Muscle layer of duodenum (tissue), 2 donors: ENCODE data around the gene KCNN3.
"Not testable (repeated sequence)": the region's sequence is repeated elsewhere in the genome, so short reads cannot be mapped to it uniquely, and the experiment has no call there.

Source experiments
- H3K27ac ChIP-seq: one replicate; pipeline ENCODE4 v1.7.0; 2013; ENCODE audit warnings: mild to moderate bottlenecking, low read length
- H3K27me3 ChIP-seq: one replicate; pipeline ENCODE4 v1.7.0; 2013; ENCODE audit warnings: low read depth, mild to moderate bottlenecking, control low read depth, low read length
- H3K36me3 ChIP-seq, 2 donors: one replicate each; pipeline ENCODE4 v1.7.0; 2013; ENCODE audit warnings: low read length in 2 of 2, control low read depth in 1 of 2, mild to moderate bottlenecking in 1 of 2; ENCODE audit not compliant: insufficient read depth in 2 of 2, control insufficient read depth in 1 of 2
- H3K4me1 ChIP-seq, 2 donors: one replicate each; pipeline ENCODE4 v1.7.0; 2013; ENCODE audit warnings: low read length in 2 of 2, mild to moderate bottlenecking in 2 of 2, control low read depth in 1 of 2, moderate library complexity in 1 of 2; ENCODE audit not compliant: insufficient read depth in 2 of 2, control insufficient read depth in 1 of 2
- H3K4me3 ChIP-seq, 2 donors: one replicate each; pipeline ENCODE4 v1.7.0; 2013; ENCODE audit warnings: low read length in 2 of 2, low read depth in 1 of 2, mild to moderate bottlenecking in 1 of 2
- H3K9me3 ChIP-seq, 2 donors: one replicate each; pipeline ENCODE4 v1.7.0; 2013; ENCODE audit warnings: low read length in 2 of 2, control low read depth in 1 of 2, mild to moderate bottlenecking in 1 of 2; ENCODE audit not compliant: control insufficient read depth in 1 of 2
- donor health status: healthy.

The KCNN3 gene

DNA sequence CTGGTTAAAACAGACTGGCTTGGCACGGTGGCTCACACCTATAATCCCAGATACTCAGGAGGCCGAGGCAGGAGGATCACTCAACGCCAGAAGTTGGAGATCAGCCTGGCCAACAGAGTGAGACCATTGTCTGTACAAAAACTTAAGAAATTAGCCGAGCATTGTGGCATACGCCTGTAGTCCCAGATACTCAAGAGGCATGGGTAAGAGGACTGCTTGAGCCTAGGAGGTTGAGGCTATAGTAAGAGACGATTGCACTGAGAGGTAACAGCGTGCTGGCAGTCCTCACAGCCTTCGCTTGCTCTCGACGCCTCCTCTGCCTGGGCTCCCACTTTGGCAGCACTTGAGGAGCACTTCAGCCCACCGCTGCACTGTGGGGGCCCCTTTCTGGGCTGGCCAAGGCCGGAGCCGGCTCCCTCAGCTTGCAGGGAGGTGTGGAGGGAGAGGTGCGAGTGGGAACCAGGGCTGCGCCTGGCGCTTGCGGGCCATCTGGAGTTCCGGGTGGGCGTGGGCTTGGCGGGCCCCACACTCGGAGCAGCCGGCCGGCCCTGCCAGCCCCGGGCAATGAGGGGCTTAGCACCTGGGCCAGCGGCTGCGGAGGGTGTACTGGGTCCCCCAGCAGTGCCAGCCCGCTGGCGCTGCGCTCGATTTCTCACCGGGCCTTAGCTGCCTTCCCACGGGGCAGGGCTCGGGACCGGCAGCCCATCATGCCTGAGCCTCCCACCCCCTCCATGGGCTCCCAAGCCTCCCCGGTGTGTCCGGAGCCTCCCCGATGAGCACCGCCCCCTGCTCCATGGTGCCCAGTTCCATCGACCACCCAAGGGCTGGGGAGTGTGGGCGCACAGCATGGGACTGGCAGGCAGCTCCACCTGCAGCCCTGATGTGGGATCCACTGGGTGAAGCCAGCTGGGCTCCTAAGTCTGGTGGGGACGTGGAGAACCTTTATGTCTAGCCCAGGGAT is 199.5 kb downstream of the KCNN3 start:
- H3K36me3 ChIP-seq, H3K4me3 ChIP-seq, H3K27me3 ChIP-seq, H3K4me1 ChIP-seq, H3K9me3 ChIP-seq, H3K27ac ChIP-seq: not testable (repeated sequence)

DNA sequence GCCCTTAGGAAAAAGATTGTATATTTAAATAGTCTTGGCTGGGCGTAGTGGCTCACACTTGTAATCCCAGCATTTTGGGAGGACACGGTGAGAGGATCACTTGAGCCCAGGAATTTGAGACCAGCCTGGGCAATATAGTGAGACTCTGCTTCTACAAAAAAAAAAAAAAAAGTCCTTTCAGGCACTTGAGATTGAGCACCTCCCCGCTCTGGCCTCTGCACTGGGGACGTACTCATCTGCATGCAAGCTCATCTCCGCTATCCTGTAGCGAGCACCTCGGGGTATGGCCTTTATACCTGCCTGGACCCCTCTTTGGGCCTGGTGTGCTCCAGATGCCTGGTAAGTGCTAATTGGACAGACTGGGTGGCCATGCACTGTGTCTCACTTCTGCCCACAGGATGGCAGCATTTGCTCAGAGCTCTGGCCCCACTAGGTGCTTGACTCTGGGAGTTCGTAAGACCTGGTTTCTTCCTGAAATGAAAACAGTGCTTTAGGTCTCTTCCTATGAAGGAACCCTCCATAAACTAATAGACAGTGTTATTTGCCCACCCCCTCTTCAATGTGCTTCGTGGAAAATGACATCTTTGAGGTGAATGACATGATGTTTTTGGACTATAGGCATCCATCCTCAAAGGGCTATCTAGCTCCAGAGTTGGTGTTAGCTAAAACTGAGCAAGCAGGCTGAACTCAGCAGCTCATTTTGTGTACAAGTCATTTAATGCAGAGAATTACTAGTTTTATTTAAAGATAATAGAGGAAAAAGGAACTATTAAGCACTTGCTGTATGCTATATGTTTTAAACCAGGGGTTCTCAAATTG is 200.4 kb downstream of the KCNN3 start:
- H3K9me3 ChIP-seq, result no peaks in the 10 kb centered on the region

DNA sequence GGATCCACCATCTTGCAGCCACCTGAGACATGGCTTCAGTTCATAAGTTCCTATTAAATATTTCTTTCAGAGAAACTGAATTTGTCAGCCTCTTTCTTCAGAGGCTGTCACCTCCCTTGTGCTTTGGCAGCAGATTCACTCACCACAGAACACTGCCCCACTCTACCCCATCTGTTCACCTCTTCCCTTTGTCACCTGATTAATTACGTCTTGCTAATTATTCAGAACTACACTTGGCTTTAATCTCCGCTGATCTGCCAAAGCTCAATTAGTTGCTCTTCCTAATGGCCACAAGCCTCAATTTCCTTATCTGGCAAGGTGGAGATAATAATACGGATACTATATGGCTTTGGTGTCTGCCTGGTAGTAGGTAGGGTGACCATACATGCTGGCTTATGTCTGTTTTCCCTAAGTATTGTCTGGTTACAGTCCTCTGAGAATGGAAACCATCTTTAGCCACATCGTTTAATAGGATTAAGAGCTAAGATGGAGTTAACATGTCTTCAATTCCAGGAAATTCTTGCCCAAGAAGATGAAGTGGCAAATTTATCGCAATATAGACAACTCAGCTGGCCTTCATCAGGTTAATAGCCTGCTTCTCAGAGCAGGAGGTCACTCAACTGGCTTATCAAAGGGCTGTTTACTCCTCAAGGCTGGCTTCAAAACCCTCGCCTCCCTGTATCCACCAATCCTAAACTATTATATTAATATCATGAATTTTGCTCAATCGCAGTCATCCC is 203.9 kb downstream of the KCNN3 start:
- Histone ChIP-seq H3K27ac (no peak overlapping the region), H3K27me3 (no peaks in the 10 kb centered on the region), H3K9me3 (no peaks in the 10 kb centered on the region), H3K4me3 (no peak overlapping the region), H3K4me1 (peaks cover 0 to 4% of the 10 kb centered on the region in 2 donors), H3K36me3 (no peaks in the 10 kb centered on the region)

More for the DNA sequence above, 200.4 kb downstream of the KCNN3 start:
- H3K27me3 ChIP-seq, result no peaks in the 10 kb centered on the region
- peaks cover 0 to 4% of the 10 kb centered on the region in 2 donors for H3K4me1 ChIP-seq
- no peak overlapping the region for H3K4me3 ChIP-seq
- no peaks in the 10 kb centered on the region for H3K36me3 ChIP-seq
- no peak overlapping the region for H3K27ac ChIP-seq

GRCh38 chr1:154664331-154665002 is 205.6 kb downstream of the KCNN3 start:
- H3K9me3 ChIP-seq, result no peaks in the 10 kb centered on the region
- no peak overlapping the region for H3K27ac ChIP-seq
- H3K36me3 ChIP-seq, result no peaks in the 10 kb centered on the region
- peaks cover 5% of the 10 kb centered on the region for H3K27me3 ChIP-seq
- H3K4me1 ChIP-seq, result no peaks in the 10 kb centered on the region
- no peak overlapping the region for H3K4me3 ChIP-seq

DNA sequence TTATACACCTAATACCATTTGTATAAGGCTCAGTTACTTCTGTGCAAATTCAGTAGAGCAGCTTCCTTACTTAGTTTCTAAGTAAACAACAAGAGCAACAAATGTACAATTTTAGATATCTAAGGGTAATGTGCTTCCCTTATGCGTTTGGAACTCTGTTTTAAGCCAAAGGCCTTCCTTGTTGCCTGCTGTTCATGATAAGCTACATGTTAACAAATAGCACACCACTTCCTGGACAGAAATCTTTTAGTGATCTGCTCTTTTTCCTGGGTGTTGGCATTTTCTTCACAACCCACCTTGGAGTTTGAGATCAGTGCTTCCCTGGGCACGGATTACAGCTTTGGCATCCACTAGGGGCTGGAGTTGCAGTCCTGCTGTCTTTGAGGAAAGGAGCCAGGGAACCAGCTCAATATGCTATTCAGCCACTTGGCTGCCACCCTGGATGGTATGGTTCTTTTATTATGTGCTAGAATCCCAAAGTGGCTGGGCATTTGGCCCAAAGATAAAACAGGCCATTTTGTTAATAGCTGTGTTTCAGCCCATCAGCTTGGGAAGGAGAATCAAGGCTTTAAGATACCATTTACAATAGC is 206.5 kb downstream of the KCNN3 start:
- H3K4me1 ChIP-seq, result no peaks in the 10 kb centered on the region
- no peak overlapping the region for H3K27ac ChIP-seq
- no peaks in the 10 kb centered on the region for H3K36me3 ChIP-seq
- peaks cover 5% of the 10 kb centered on the region for H3K27me3 ChIP-seq
- H3K9me3 ChIP-seq, result no peaks in the 10 kb centered on the region
- H3K4me3 ChIP-seq, result no peak overlapping the region

- no peaks in the 10 kb centered on the region for H3K36me3 ChIP-seq
These were observed 209.0 kb downstream of the KCNN3 start for GRCh38 chr1:154661110-154661509.

DNA sequence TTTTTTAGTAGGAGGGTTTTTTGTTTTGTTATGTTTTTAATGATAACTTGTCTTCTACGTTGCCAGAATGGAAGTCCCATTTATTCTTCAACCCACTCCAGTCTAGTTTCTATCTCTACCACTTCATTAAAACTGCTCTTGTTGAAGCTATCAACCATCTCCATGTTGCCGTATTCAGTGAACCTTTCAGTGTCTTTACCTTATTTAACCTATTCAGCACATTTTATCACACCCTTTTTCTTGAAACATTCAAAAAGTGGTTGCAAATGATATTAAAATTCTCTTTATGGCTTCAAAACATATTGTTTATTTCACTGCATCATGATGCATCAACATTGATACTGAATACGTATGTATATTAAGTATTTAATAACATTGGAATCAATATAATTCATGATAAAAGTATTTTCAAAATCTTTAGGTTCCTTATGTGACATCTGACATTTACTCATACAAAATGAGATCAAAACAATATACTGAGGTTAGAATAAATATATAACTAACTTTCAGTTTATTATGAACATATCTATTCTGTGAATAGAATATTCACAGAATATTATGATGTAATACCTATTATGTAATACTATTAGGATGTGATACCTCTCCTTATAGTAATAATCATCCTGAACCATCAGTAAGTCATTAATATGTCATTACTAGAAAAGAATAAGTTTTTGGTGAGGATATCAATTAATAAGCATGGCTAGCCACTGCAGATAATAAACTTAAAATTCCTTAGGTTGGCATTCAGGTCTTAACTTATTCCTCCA is 210.1 kb downstream of the KCNN3 start:
- Histone ChIP-seq H3K4me3 (no peak overlapping the region), H3K27me3 (peaks cover 5% of the 10 kb centered on the region), H3K4me1 (no peaks in the 10 kb centered on the region), H3K36me3 (no peaks in the 10 kb centered on the region), H3K9me3 (no peaks in the 10 kb centered on the region), H3K27ac (no peak overlapping the region)

More at GRCh38 chr1:154661110-154661509, 209.0 kb downstream of the KCNN3 start:
- H3K27me3 ChIP-seq, result peaks cover 5% of the 10 kb centered on the region
- H3K4me3 ChIP-seq, result no peak overlapping the region
- no peaks in the 10 kb centered on the region for H3K4me1 ChIP-seq
- no peak overlapping the region for H3K27ac ChIP-seq
- H3K9me3 ChIP-seq, result no peaks in the 10 kb centered on the region

DNA sequence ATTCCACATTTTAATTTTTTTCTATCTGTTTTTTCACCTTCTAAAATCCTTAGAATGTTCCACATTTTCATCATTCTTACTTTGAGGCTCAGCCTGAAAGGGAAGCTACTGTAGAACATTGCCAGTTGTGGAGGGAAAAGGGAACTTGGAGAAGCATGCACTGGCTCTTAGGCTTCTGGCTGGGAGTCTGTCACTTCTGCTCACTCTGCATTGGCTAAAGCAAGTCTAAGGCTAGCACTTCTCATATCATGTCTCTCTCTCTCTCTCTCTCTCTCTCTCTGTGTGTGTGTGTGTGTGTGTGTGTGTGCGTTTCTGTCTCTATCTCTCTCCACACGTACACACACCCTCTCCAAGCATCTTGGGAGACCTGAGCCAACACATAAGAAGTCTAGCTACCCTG is 212.5 kb downstream of the KCNN3 start:
- Histone ChIP-seq H3K4me3 (no peak overlapping the region), H3K27me3 (peaks cover 5% of the 10 kb centered on the region), H3K27ac (no peak overlapping the region), H3K4me1 (no peaks in the 10 kb centered on the region), H3K9me3 (no peaks in the 10 kb centered on the region), H3K36me3 (no peaks in the 10 kb centered on the region)

DNA sequence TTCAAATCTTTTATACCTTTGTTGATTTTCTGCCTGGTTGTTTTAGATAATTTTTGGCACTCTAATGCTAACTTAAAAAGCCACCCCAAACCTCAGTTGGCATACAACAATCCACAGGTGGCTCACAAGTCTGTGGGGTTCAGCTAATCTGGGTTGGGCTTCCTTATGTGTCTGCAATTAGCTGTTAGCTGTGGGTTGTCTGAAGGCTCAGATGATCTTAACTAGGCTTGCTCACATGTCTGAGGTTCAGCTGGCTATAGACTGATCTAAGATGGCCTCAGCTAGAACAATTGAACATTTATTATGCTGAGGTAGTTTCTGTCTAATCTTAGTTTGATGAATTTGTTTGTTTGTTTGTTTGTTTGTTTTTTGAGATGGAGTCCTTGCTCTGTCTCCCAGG is 217.2 kb downstream of the KCNN3 start:
- no peak overlapping the region for H3K27ac ChIP-seq
- H3K9me3 ChIP-seq, result no peaks in the 10 kb centered on the region
- no peak overlapping the region for H3K4me3 ChIP-seq
- no peaks in the 10 kb centered on the region for H3K4me1 ChIP-seq
- no peaks in the 10 kb centered on the region for H3K36me3 ChIP-seq
- H3K27me3 ChIP-seq, result no peaks in the 10 kb centered on the region
